Spinal cord (tissue), 10 donors: ENCODE data around the gene PATJ. TPM values are rescaled to one million over a fixed set of nuclear protein-coding genes. Genes with fewer than 3 reads are reported as not detected.

Experiments
- DNase-seq, 6 donors: peaks; one replicate each; pipeline versions ENCODE4 v3.0.0 to v3.0.0-alpha.2; 2013 to 2015; ENCODE audit warnings: low spot score in 6 of 6, low read depth in 4 of 6
- H3K27ac ChIP-seq: one replicate; pipeline ENCODE4 v1.5.1; 2013; ENCODE audit warnings: low read depth, low read length, control low read depth
- H3K27me3 ChIP-seq: one replicate; pipeline ENCODE4 v1.6.1; 2013; ENCODE audit warnings: low read length; ENCODE audit not compliant: control insufficient read depth, insufficient read depth
- H3K36me3 ChIP-seq: one replicate; pipeline ENCODE4 v1.6.1; 2013; ENCODE audit warnings: low read length; ENCODE audit not compliant: control insufficient read depth, insufficient read depth
- H3K4me1 ChIP-seq: one replicate; pipeline ENCODE4 v1.6.1; 2013; ENCODE audit warnings: low read length; ENCODE audit not compliant: control insufficient read depth, insufficient read depth
- H3K4me3 ChIP-seq: one replicate; pipeline ENCODE4 v1.5.1; 2013; ENCODE audit warnings: low read depth, low read length, control low read depth
- H3K9me3 ChIP-seq: one replicate; pipeline ENCODE4 v1.6.1; 2013; ENCODE audit warnings: low read length; ENCODE audit not compliant: control insufficient read depth, insufficient read depth
- WGBS: methylation state at CpG from one replicate; pipeline ENCODE4 v1.1.5; 2013; ENCODE audit warnings: missing lambda C conversion rate; ENCODE audit not compliant: insufficient coverage; 5-methylcytosine and 5-hydroxymethylcytosine counted together
- polyA plus RNA-seq, 2 donors: library from polyadenylated mRNA; unstranded; fragments of 120-200 nt; gene quantifications; one replicate each; pipeline ENCODE4 v1.2.1, GENCODE V29; 2013; ENCODE audit not compliant: insufficient read length in 2 of 2
- total RNA-seq, 2 donors: library from RNA; depleted of rRNA in 1 of 2; stranded (reverse); fragments of 120-200 nt in 1 of 2; fragments of >200 nt in 1 of 2; gene quantifications; one replicate each; pipeline versions ENCODE4 v1.2.3 to v1.2.4, GENCODE V29; 2013 to 2014
- donor health status: healthy.

The PATJ gene
- total and polyA plus RNA-seq, 4 donors: 18.8 to 58.2 (median 37.8) TPM

DNA sequence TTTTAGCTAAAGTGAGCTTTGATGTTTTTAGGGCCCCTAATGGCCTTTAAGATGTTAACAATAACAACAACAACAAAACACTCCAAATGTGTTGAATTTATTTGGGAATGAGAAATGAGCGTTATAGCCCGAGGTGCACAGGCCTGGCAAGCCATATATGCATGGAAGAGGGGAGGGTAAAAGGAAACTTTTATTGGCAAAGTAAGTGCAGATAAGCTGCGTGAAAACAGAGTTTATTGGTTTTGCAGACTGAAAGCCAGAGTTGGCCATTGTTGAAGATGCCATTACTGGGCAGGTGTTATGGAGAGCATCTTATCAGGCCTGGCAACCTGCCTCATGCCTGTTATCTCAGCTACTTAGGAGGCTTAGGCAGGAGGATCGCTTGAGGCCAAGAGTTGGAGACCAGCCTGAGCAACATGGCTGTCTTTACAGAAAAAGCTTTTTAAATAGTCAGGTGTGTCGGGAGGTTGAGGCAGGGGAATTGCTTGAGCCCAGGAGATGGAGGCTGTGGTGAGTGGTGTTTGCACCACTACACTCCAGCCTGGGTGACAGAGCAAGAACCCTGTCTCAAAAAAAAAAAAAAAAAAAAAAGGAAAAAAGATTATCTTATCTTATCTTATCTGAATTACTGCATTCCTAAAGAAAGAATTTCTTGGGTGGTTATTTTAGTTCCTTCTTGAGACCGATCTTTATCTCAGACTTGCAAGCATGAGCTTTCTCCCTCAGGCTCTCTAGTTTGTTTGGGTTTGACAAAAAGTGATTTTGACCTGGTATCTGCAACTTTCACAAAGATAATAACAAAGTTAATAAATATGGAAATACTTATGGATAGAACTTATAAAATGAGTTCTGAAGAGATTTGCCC, 1.7 kb downstream of the PATJ start:
- WGBS: 77% methylated on average over 4 of the region's 6 CpGs
- H3K4me3 ChIP-seq: peak overlapping the region; percentile 78
- peaks cover 4% of the 10 kb centered on the region for H3K4me1 ChIP-seq
- no peaks in the 10 kb centered on the region for H3K27me3 ChIP-seq
- peak in 1 of 6 donors; percentile 4 for DNase-seq
- no peaks in the 10 kb centered on the region for H3K9me3 ChIP-seq
- peak overlapping the region; percentile 94 for H3K27ac ChIP-seq
- no peaks in the 10 kb centered on the region for H3K36me3 ChIP-seq

DNA sequence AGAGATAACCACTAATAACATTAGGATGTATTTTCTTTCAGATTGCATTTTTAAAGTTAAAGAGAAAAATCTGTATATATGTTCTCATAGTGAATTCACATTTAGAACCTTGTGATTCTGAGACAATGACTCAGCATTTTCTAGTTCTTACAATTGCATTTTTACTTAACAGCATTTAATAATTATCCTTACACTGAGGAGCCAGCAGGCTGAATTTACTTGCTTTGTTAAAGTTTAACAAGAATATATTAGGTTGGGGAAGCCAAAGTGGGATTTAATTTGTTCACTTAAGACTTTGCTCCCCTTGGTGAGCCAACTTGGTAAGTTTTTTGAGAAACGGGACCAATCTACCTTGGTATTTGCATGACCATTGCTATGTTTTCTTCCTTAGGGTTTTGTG, 4.5 kb downstream of the PATJ start:
- Histone ChIP-seq H3K4me1 (peaks cover 4% of the 10 kb centered on the region), H3K27me3 (no peaks in the 10 kb centered on the region), H3K9me3 (no peaks in the 10 kb centered on the region), H3K27ac (no peak overlapping the region), H3K36me3 (no peaks in the 10 kb centered on the region), H3K4me3 (no peak overlapping the region)
- peak in 1 of 6 donors; percentile 11 for DNase-seq
- WGBS: 0% methylated on average over 1 of the region's 1 CpG

DNA sequence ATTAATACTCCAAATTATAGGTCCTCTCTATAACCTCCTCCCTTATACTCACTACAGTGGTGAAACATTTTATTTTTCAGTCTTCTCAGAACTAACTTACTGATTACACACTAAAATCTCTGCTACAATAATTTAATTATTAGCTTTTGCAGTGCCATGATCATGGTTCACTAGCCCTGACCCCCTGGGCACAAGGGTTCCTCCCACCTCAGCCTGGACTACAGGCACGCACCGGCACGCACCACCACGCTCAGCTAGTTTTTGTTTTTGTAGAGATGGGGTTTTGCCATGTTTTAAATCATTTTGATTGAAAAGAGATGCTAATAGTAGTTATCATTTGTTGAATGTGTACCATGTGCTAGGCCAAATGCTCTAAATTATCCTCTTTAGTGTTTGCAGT, 6.3 kb downstream of the PATJ start:
- H3K4me3 ChIP-seq: no peak overlapping the region
- no peaks in the 10 kb centered on the region for H3K36me3 ChIP-seq
- H3K27me3 ChIP-seq: no peaks in the 10 kb centered on the region
- no peak overlapping the region for H3K27ac ChIP-seq
- WGBS: 100% methylated on average over 3 of the region's 4 CpGs
- H3K9me3 ChIP-seq: no peaks in the 10 kb centered on the region
- DNase-seq: no peak
- peaks cover 4% of the 10 kb centered on the region for H3K4me1 ChIP-seq

DNA sequence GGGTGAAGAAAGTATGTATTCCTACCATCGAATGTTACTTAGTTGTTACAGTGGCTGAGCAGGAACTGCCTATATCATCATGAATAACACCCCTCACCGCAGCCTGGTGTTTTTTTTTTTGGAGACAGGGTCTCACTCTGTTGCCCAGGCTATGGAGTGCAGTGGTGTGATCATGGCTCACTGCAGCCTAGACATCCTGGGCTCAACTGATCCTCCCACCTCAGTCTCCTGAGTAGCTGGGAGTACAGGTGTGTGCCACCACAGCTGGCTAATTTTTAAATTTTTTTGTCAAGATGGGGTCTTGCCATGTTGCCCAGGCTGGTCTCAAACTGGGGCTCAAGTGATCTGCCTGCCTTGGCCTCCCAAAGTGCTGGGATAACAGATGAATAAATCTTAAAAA, 7.3 kb downstream of the PATJ start:
- Histone ChIP-seq H3K27me3 (no peaks in the 10 kb centered on the region), H3K4me3 (no peak overlapping the region), H3K27ac (no peak overlapping the region), H3K4me1 (no peaks in the 10 kb centered on the region), H3K36me3 (no peaks in the 10 kb centered on the region), H3K9me3 (no peaks in the 10 kb centered on the region)
- no CpG with 5 or more reads among the region's 2 CpGs for WGBS
- DNase-seq: no peak

DNA sequence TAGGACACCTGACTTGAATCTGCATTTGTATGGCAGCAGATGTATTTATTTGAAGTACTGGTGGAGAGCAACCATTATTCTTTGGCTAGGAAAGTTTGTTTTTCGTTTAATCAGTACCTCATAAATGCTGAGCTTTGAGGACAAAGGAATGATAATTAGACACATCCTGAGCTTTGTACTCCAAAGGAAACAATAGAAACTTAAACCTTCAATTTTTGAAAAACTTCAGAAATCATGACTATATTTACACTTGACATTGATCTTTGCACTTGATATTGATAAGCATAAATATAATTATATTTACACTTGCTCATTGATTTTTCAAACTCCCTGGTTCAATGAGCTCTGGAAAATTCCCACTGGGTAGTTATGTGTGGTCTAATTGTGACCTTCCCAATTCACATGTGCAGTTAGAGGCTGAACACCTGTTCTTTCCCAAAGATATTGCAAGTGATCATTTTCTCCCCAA, 10.7 kb downstream of the PATJ start:
- Histone ChIP-seq H3K27me3 (no peaks in the 10 kb centered on the region), H3K9me3 (no peaks in the 10 kb centered on the region), H3K4me1 (no peaks in the 10 kb centered on the region), H3K4me3 (no peak overlapping the region), H3K36me3 (no peaks in the 10 kb centered on the region), H3K27ac (no peak overlapping the region)
- WGBS: no CpG with 5 or more reads among the region's 1 CpG
- DNase-seq: no peak

DNA sequence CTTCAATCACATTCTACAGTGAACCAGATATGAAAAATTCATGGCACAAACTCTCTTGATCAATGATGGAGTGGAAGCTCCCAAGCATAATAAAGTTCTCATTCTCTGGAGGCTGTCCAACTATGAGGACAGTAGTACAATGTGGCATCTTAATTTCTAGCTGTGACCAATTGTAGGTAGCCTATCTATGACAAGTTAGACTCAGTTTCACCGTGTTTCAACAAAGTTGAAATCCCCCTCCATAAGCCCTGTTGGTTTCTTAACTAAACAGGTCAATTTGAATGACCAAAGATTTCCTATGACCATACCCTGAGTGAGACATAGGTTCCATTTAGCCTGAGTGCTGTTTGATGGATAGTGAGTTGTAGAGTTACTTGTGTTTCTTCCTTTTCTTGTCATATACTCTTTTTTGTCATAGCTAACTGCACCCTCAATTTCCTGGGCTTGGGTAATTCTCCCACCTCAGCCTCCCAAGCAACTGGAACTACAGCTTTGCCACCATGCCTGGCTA, 11.8 kb downstream of the PATJ start:
- no peaks in the 10 kb centered on the region for H3K4me1 ChIP-seq
- no peaks in the 10 kb centered on the region for H3K36me3 ChIP-seq
- no peak for DNase-seq
- WGBS: no CpG with 5 or more reads among the region's 1 CpG
- no peak overlapping the region for H3K27ac ChIP-seq
- no peaks in the 10 kb centered on the region for H3K27me3 ChIP-seq
- no peak overlapping the region for H3K4me3 ChIP-seq
- H3K9me3 ChIP-seq: no peaks in the 10 kb centered on the region

DNA sequence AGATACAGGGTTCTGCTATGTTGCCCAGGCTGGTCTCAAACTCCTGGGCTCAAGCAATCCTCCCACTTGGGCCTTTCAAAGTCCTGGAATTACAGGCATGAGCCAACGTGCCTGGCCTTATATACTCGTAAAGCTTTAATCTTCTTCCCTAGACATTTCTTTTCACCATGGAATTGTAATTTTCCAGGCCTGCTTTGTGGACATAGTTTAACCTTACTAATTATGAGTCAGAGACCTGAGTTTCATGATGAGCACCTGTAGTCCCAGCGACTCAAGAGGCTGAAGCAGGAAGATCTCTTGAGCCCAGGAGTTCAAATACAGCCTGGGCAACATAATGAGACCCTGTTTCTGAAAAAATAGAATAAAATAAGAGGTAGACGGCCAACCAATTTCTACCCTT, 12.3 kb downstream of the PATJ start:
- Histone ChIP-seq H3K9me3 (no peaks in the 10 kb centered on the region), H3K27ac (no peak overlapping the region), H3K4me3 (no peak overlapping the region), H3K36me3 (no peaks in the 10 kb centered on the region), H3K4me1 (no peaks in the 10 kb centered on the region), H3K27me3 (no peaks in the 10 kb centered on the region)
- no peak for DNase-seq
- 80% methylated on average over 1 of the region's 4 CpGs for WGBS

DNA sequence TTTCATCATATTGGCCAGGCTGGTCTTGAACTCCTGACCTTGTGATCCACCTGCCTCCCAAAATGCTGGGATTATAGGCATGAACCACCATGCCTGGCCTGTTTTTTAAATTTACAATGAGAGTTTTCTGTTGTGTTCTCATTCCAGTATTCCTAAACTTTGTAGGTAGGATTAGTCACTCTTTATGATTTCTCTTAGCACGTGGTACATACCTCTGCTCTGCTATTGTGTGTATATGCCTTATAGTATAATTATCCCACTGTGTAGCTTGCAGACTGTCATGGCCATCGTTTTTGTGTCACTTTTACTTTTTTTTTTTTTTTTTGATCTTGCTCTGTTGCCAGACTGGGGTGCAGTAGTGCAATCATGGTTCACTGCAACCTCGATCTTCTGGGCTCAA, 14.5 kb downstream of the PATJ start:
- Histone ChIP-seq H3K36me3 (no peaks in the 10 kb centered on the region), H3K27me3 (no peaks in the 10 kb centered on the region), H3K9me3 (no peaks in the 10 kb centered on the region), H3K4me3 (no peak overlapping the region), H3K27ac (no peak overlapping the region), H3K4me1 (no peaks in the 10 kb centered on the region)
- WGBS: 86% methylated on average over 2 of the region's 3 CpGs
- DNase-seq: no peak

DNA sequence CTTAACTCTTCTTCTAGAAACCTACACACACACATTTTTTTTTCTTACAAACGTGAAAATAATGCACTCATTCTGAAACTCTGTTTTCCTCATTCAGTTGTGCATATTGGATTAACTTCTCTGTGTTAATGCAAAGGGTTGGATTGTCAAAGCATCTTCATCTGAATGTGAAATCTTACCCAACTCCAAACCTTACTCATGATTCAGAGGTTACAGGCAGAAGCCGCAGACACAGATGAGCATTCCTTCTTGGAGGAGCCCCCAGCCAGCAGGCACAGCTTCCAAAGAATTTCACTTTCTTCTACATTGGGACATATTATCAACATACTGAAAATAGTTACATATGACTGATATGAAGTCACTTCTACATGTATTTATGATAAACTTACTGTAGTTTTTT, 15.7 kb downstream of the PATJ start:
- H3K27me3 ChIP-seq: no peaks in the 10 kb centered on the region
- WGBS: no CpG with 5 or more reads among the region's 2 CpGs
- H3K4me1 ChIP-seq: no peaks in the 10 kb centered on the region
- DNase-seq: no peak
- no peak overlapping the region for H3K27ac ChIP-seq
- H3K36me3 ChIP-seq: no peaks in the 10 kb centered on the region
- H3K9me3 ChIP-seq: no peaks in the 10 kb centered on the region
- H3K4me3 ChIP-seq: no peak overlapping the region

DNA sequence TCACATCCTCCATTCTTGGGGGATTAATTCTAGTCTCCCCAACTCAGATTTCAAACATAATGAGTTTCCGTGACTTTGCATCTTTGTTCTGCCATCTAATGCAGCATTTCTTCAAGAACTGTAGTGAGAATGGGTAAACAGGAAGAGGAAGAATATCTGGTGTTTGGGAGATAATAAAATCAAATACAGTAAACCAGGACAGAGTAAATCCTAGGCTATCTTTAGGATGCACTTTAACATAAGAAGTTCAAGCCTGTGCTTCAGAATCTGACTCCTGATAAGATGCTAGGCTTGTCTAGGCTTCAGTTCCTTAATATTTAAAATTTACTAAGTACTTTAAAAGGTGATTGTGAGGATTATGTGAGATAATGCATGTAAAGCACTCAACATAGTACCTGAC, 27.9 kb downstream of the PATJ start:
- no peak overlapping the region for H3K4me3 ChIP-seq
- no CpG with 5 or more reads among the region's 1 CpG for WGBS
- H3K27me3 ChIP-seq: no peaks in the 10 kb centered on the region
- no peaks in the 10 kb centered on the region for H3K9me3 ChIP-seq
- H3K4me1 ChIP-seq: no peaks in the 10 kb centered on the region
- no peaks in the 10 kb centered on the region for H3K36me3 ChIP-seq
- DNase-seq: no peak
- H3K27ac ChIP-seq: no peak overlapping the region
